ENCODE results near the gene TIAM2.

TIAM2 gene

DNA sequence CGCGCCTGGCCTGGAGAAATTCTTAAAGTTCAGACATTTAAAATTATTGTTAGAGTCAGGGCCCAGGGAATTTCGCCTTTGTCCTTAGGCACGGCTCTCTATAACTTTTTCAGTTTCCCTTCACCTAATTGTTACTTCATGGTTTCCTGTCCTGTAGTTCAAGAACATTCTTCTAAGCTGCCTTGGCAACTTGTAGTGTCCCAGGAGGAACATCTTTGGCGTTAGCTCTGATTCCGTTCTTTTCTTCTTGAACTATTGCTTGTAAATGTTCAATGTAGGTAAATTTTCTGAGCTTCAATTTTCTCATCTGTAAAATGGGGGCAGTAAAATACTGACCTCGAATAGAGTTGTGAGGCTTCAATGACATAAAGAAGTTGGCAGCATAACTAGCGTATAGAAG is 41.8 kb downstream of the TIAM2 start:
- TF ChIP-seq HDGF (IDR thresholded peaks at IDR 0.05; ENCODE audit: borderline replicate concordance) (no peak), SUZ12 (IDR thresholded peaks at IDR 0.05) (no peak), BHLHE40 (IDR thresholded peaks at IDR 0.05; ENCODE audit: borderline replicate concordance) (no peak), FOXM1 (IDR thresholded peaks at IDR 0.05; ENCODE audit: borderline replicate concordance) (no peak)
- POLR2A ChIA-PET, result no interaction called here
- DNase-seq (ENCODE audit: extremely low spot score), result no peak
- CTCF ChIA-PET, result no interaction called here

DNA sequence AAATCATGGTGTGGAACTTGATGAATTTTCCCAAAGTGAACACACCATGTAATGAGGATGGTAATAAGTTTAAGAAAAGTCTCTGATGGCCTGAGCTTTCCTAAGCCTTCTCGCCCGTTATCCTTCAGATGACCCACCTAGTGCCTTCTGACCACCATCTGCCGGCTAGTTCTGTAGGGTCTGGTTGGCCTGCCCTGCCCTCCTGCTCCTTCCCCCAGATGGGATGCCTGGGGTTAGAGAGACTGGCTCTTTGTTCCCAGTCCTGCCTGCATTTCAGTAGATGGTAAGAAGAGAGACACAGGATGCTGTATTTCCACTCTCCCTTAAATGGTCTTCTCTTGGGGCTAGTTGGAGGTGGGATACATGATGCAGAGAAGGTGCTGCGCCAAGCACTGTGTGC is 43.0 kb downstream of the TIAM2 start:
- POLR2A ChIA-PET, result no interaction called here
- no peak for DNase-seq (ENCODE audit: extremely low spot score)
- CTCF ChIA-PET, result interaction anchor here (0.6 kb wide), 1 partner anchor 12 kb away, joined by 3 read pairs; no protein-coding TSS in a partner anchor
- TF ChIP-seq ZNF384 (IDR thresholded peaks at IDR 0.05) (no peak), TARDBP (IDR thresholded peaks at IDR 0.05) (no peak), CTBP1 (IDR thresholded peaks at IDR 0.05; ENCODE audit: borderline replicate concordance) (no peak), FOXM1 (IDR thresholded peaks at IDR 0.05; ENCODE audit: borderline replicate concordance) (no peak), ARNT (IDR thresholded peaks at IDR 0.05) (no peak), HDGF (IDR thresholded peaks at IDR 0.05; ENCODE audit: borderline replicate concordance) (no peak), SP1 (IDR thresholded peaks at IDR 0.05) (no peak), ELF4 (IDR thresholded peaks at IDR 0.05) (no peak), BHLHE40 (IDR thresholded peaks at IDR 0.05; ENCODE audit: borderline replicate concordance) (no peak), LEF1 (IDR thresholded peaks at IDR 0.05; ENCODE audit: borderline replicate concordance) (no peak), FOXK2 (IDR thresholded peaks at IDR 0.05) (no peak)

DNA sequence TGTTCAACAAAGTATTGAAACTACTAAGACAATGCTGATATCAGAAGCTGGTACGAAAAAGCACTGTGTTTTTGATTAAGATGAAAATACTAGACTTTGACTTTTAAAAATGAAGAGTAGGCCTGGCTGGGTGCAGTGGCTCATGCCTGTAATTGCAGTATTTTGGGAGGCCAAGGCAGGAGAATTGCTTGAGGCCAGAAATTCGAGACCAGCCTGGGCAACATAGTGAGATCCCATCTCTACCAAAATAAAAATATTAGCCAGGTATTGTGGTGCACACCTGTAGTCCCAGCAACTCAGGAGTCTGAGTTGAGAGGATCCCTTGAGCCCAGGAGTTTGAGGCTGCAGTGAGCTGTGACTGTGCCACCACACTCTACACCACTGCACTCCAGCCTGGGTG is 43.4 kb downstream of the TIAM2 start:
- ChIA-PET CTCF (interaction anchor here (0.6 kb wide), 1 partner anchor 13 kb away, joined by 3 read pairs; no protein-coding TSS in a partner anchor), POLR2A (no interaction called here)
- DNase-seq (ENCODE audit: extremely low spot score), result no peak
- TF ChIP-seq LEF1 (IDR thresholded peaks at IDR 0.05; ENCODE audit: borderline replicate concordance), result no peak
- TF ChIP-seq SUZ12 (IDR thresholded peaks at IDR 0.05), result no peak
- TF ChIP-seq BHLHE40 (IDR thresholded peaks at IDR 0.05; ENCODE audit: borderline replicate concordance), result no peak
- TF ChIP-seq HDGF (IDR thresholded peaks at IDR 0.05; ENCODE audit: borderline replicate concordance), result no peak
- no peak for TF ChIP-seq NFRKB (IDR thresholded peaks at IDR 0.05)
- TF ChIP-seq ELF4 (IDR thresholded peaks at IDR 0.05), result no peak
- no peak for TF ChIP-seq TARDBP (IDR thresholded peaks at IDR 0.05)
- no peak for TF ChIP-seq FOXM1 (IDR thresholded peaks at IDR 0.05; ENCODE audit: borderline replicate concordance)
- no peak for TF ChIP-seq CTBP1 (IDR thresholded peaks at IDR 0.05; ENCODE audit: borderline replicate concordance)

DNA sequence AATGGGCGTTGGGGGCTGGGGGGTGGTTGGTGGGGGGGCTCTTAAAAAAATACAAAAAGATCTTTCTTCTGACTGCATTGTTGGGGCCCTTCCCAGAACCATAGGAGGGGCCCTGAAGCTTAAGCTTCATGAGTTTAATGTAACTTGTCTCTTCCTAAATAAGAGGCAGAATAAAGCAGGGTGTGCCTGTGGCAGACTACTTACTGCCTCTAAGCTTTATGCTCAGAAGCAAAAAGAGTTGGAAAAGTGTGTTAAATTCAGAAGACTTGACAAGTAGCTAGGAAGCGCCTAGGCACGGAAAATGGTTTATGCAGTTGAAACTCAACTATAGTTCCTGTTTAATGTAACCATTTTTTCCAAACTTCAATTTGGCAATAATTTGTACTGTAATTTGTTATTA is 44.5 kb downstream of the TIAM2 start:
- no peak for TF ChIP-seq SP1 (IDR thresholded peaks at IDR 0.05)
- DNase-seq (ENCODE audit: extremely low spot score), result no peak
- CTCF ChIA-PET, result no interaction called here
- POLR2A ChIA-PET, result no interaction called here

DNA sequence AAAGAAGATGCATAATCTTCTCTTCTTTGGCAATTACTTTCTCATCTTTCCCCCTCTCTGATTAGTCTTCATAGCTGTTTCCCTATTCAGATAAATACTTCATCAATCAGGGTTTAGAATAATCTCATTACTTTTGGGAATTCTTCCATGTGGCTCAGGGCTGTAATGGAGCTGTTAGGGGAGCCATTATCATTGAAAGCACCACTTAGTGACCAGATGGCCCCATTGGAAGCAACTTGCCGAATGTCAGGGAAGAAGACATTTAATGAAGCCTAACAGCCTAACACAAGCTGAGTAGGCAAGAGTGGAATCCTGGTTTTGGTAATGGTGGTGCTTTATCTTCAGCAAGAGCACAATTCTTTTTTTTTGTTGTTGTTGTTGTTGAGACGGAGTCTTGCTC is 45.0 kb downstream of the TIAM2 start:
- no peak for DNase-seq (ENCODE audit: extremely low spot score)
- CTCF ChIA-PET, result interaction anchor here (0.9 kb wide), 1 partner anchor 118 kb away, joined by 4 read pairs; no protein-coding TSS in a partner anchor
- POLR2A ChIA-PET, result no interaction called here
- TF ChIP-seq, protein P1, sequence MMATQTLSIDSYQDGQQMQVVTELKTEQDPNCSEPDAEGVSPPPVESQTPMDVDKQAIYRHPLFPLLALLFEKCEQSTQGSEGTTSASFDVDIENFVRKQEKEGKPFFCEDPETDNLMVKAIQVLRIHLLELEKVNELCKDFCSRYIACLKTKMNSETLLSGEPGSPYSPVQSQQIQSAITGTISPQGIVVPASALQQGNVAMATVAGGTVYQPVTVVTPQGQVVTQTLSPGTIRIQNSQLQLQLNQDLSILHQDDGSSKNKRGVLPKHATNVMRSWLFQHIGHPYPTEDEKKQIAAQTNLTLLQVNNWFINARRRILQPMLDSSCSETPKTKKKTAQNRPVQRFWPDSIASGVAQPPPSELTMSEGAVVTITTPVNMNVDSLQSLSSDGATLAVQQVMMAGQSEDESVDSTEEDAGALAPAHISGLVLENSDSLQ (IDR thresholded peaks at IDR 0.05), result no peak
- TF ChIP-seq SP1 (IDR thresholded peaks at IDR 0.05) (no peak), L3MBTL2 (conservative IDR thresholded peaks at IDR 0.05) (no peak), ARNT (IDR thresholded peaks at IDR 0.05) (no peak), BHLHE40 (IDR thresholded peaks at IDR 0.05; ENCODE audit: borderline replicate concordance) (no peak), ELF4 (IDR thresholded peaks at IDR 0.05) (no peak), NFRKB (IDR thresholded peaks at IDR 0.05) (no peak), CTBP1 (IDR thresholded peaks at IDR 0.05; ENCODE audit: borderline replicate concordance) (no peak), FOXM1 (IDR thresholded peaks at IDR 0.05; ENCODE audit: borderline replicate concordance) (no peak), HDGF (IDR thresholded peaks at IDR 0.05; ENCODE audit: borderline replicate concordance) (no peak), FOXA1 (IDR thresholded peaks at IDR 0.05) (no peak), LEF1 (IDR thresholded peaks at IDR 0.05; ENCODE audit: borderline replicate concordance) (no peak), ZNF384 (IDR thresholded peaks at IDR 0.05) (no peak), SUZ12 (IDR thresholded peaks at IDR 0.05) (no peak), TARDBP (IDR thresholded peaks at IDR 0.05) (no peak)

DNA sequence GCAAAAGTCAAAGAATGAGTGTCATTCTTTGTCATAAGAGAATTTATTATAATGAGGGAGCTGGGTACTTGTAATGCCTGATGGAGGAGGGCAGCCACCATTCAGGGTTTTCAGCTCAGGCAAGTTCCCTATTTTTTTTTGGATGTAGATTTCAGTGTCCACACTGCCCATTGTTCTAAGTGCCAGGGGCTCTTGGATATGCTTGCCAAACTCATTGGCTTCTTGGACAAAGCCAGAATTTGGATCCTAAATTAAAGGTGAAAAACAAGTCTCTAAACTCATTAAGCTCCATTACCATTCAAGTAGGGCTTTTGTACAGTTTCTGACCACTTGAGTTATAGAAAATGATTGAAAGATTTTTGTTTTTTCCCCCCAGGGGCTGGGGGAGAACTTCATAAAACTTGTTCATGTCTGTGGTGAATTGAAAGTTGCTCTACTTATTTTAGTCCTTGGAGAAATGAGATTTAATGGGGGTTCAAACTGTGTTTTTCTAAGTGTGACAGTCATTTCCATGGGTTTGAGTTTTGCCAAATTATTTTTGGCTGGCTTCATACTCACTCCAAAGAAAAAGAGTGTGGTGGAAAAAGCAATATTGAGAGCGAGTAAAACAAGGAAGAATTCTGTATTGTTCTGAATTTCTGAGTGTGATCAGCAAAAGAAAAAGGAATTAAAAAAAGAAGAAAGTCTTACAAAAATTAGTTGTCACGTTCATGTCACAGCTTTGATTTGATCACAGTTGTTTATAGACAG is 46.0 kb downstream of the TIAM2 start:
- TF ChIP-seq CTBP1 (IDR thresholded peaks at IDR 0.05; ENCODE audit: borderline replicate concordance) (no peak), SUZ12 (IDR thresholded peaks at IDR 0.05) (no peak), FOXA1 (IDR thresholded peaks at IDR 0.05) (no peak), BHLHE40 (IDR thresholded peaks at IDR 0.05; ENCODE audit: borderline replicate concordance) (no peak), SP1 (IDR thresholded peaks at IDR 0.05) (no peak), L3MBTL2 (conservative IDR thresholded peaks at IDR 0.05) (no peak)
- DNase-seq (ENCODE audit: extremely low spot score), result no peak
- CTCF ChIA-PET, result interaction anchor here (0.6 to 0.9 kb wide), 2 partner anchors 117 to 126 kb away, joined by 3 to 4 read pairs; no protein-coding TSS in a partner anchor
- POLR2A ChIA-PET, result no interaction called here

DNA sequence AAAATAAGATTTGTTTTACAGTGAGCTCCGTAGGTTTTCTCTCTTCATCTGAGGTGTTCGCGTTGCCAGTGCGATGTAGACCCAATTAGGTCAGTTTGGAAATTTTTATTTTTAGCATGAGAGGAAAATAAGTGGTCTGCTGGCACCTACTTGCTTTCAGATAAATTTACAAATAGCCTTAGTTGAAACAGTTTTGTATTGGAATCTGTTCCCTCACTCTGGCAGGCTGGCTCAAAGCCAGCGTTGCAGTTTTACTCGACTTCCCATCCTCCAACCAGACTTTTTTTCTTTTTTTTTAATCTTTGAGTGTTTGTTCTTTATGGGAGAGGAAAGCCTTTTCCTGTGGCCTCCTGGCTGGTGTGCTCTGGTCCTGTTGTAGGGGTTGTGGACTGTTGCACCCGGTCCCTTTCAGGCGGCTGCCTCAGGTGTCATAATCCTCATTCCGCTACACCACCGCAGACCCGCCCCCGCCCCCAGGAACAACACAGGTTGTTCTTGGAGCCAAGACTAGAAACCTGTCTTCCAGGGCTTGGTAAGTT is 46.7 kb downstream of the TIAM2 start:
- POLR2A ChIA-PET, result no interaction called here
- CTCF ChIA-PET, result no interaction called here
- no peak for DNase-seq (ENCODE audit: extremely low spot score)
- TF ChIP-seq BHLHE40 (IDR thresholded peaks at IDR 0.05; ENCODE audit: borderline replicate concordance), result no peak
- no peak for TF ChIP-seq HDGF (IDR thresholded peaks at IDR 0.05; ENCODE audit: borderline replicate concordance)
- TF ChIP-seq ELF4 (IDR thresholded peaks at IDR 0.05), result no peak
- no peak for TF ChIP-seq L3MBTL2 (conservative IDR thresholded peaks at IDR 0.05)
- no peak for TF ChIP-seq FOXM1 (IDR thresholded peaks at IDR 0.05; ENCODE audit: borderline replicate concordance)
- no peak for TF ChIP-seq SP1 (IDR thresholded peaks at IDR 0.05)
- no peak for TF ChIP-seq FOXA1 (IDR thresholded peaks at IDR 0.05)
- TF ChIP-seq TARDBP (IDR thresholded peaks at IDR 0.05), result no peak
- no peak for TF ChIP-seq FOXK2 (IDR thresholded peaks at IDR 0.05)
- no peak for TF ChIP-seq SUZ12 (IDR thresholded peaks at IDR 0.05)
- TF ChIP-seq LEF1 (IDR thresholded peaks at IDR 0.05; ENCODE audit: borderline replicate concordance), result no peak
- TF ChIP-seq CTBP1 (IDR thresholded peaks at IDR 0.05; ENCODE audit: borderline replicate concordance), result no peak
- TF ChIP-seq, protein P1 (IDR thresholded peaks at IDR 0.05), result no peak
- TF ChIP-seq ARNT (IDR thresholded peaks at IDR 0.05), result no peak
- TF ChIP-seq ZNF384 (IDR thresholded peaks at IDR 0.05), result no peak
- TF ChIP-seq NFRKB (IDR thresholded peaks at IDR 0.05), result no peak

Measured in HEK293T (cell line).